Activated CD8-positive, alpha-beta T cell treated with anti-CD3 and anti-CD28 coated beads, Interleukin-2, amount 10 ng/mL, durations not matched to agents 7 days and 5 days (primary cell): ENCODE data around the gene ZFP91. TPM values are rescaled to one million over a fixed set of nuclear protein-coding genes. Genes with fewer than 3 reads are reported as not detected.

Experiments used
- ATAC-seq: fragments of 150-1000 bp; cut with Tn5 transposase; one replicate; pipeline ENCODE4 v1.10.0; 2021; ENCODE audit warnings: moderate library complexity
- CTCF ChIA-PET: fragments of 350-600 bp; sonication (Branson Sonifier 250); formaldehyde crosslinking; loops from one replicate; lab custom pipeline; 2021; ENCODE audit warnings: antibody characterized with exemption; lab: Charles Lee
- POLR2A ChIA-PET: fragments of 350-600 bp; sonication (Branson Sonifier 250); formaldehyde crosslinking; loops from one replicate; lab custom pipeline; 2021; ENCODE audit warnings: antibody characterized with exemption; lab: Charles Lee
- DNase-seq: peaks from one replicate; pipeline ENCODE4 v3.0.0-alpha.2; 2020
- H3K27ac Mint-ChIP-seq: one replicate; pipeline ENCODE4 v1.8.0; 2021; ENCODE audit warnings: mild to moderate bottlenecking, mixed read lengths
- H3K27me3 Mint-ChIP-seq: one replicate; pipeline ENCODE4 v1.8.0; 2021; ENCODE audit warnings: low read depth, mixed read lengths
- H3K36me3 Mint-ChIP-seq: one replicate; pipeline ENCODE4 v1.8.0; 2021; ENCODE audit warnings: low read depth, mixed read lengths
- H3K4me1 Mint-ChIP-seq: one replicate; pipeline ENCODE4 v1.8.0; 2021; ENCODE audit warnings: low read depth, mixed read lengths
- H3K4me3 Mint-ChIP-seq: one replicate; pipeline ENCODE4 v1.8.0; 2021; ENCODE audit warnings: mild to moderate bottlenecking, mixed read lengths
- H3K9me3 Mint-ChIP-seq: one replicate; pipeline ENCODE4 v1.8.0; 2022; ENCODE audit warnings: mixed read lengths; ENCODE audit not compliant: insufficient read depth
- total RNA-seq, 2 experiments: library from RNA; stranded (reverse); gene quantifications; one replicate each; pipeline ENCODE4 v1.2.3, GENCODE V29; 2021

ZFP91 gene
- total RNA-seq, 2 experiments from 2014 or later = 59.9 to 60.1 TPM

DNA sequence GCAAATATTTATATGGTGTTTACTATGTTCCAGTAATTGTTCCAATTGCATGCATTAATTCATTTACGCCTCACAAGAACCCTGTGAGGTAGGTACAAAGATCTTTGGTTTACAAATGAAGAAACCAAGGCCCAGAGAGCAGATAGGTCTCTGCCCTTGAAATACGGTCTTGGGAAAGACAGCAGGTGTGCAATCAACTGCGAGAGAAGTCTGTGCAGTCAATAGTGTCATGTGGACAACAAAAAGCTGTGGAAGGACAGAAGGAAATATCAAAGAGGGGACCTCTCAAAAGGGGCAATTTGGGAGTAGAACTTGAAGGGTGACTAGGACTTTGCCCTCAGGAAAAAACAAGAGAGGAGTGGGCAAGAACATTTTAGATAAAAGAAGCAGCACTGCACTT is 52.5 kb downstream of the ZFP91 start:
- Mint-ChIP-seq H3K27me3 (no peaks in the 10 kb centered on the region), H3K9me3 (no peaks in the 10 kb centered on the region), H3K36me3 (peaks cover 9% of the 10 kb centered on the region), H3K27ac (no peak overlapping the region), H3K4me3 (no peak overlapping the region), H3K4me1 (no peaks in the 10 kb centered on the region)
- CTCF ChIA-PET = interaction anchor here (1.3 to 1.5 kb wide), 2 partner anchors 9 to 55 kb away, joined by 5 to 8 read pairs; partner anchors contain the start of genes CNTF and LPXN
- DNase-seq (no peak), ATAC-seq (no peak)
- POLR2A ChIA-PET = no interaction called here

GRCh38 chr11:58632510-58632909 is 53.6 kb downstream of the ZFP91 start:
- peaks cover 3% of the 10 kb centered on the region for H3K36me3 Mint-ChIP-seq
- H3K27me3 Mint-ChIP-seq = no peaks in the 10 kb centered on the region
- no peaks in the 10 kb centered on the region for H3K9me3 Mint-ChIP-seq
- ATAC-seq (no peak), DNase-seq (no peak)
- CTCF ChIA-PET = interaction anchor here (0.5 to 1.5 kb wide), 5 partner anchors 10 to 896 kb away, joined by 3 to 8 read pairs (median 4); partner anchors contain the start of genes CNTF and LPXN
- no peaks in the 10 kb centered on the region for H3K4me1 Mint-ChIP-seq
- no peak overlapping the region for H3K27ac Mint-ChIP-seq
- no peak overlapping the region for H3K4me3 Mint-ChIP-seq
- POLR2A ChIA-PET = no interaction called here

GRCh38 chr11:58636587-58636986 is 57.7 kb downstream of the ZFP91 start:
- Mint-ChIP-seq H3K27ac (no peak overlapping the region), H3K27me3 (no peaks in the 10 kb centered on the region), H3K4me3 (no peak overlapping the region), H3K4me1 (peaks cover 13% of the 10 kb centered on the region), H3K9me3 (no peaks in the 10 kb centered on the region), H3K36me3 (no peaks in the 10 kb centered on the region)
- no peak for ATAC-seq
- no peak for DNase-seq
- ChIA-PET POLR2A (interaction anchor here (0.7 kb wide), 1 partner anchor 13 kb away, joined by 3 read pairs; no protein-coding TSS in a partner anchor), CTCF (interaction anchor here (0.9 to 1.9 kb wide), 4 partner anchors 11 to 112 kb away, joined by 3 to 7 read pairs (median 4); no protein-coding TSS in a partner anchor)

DNA sequence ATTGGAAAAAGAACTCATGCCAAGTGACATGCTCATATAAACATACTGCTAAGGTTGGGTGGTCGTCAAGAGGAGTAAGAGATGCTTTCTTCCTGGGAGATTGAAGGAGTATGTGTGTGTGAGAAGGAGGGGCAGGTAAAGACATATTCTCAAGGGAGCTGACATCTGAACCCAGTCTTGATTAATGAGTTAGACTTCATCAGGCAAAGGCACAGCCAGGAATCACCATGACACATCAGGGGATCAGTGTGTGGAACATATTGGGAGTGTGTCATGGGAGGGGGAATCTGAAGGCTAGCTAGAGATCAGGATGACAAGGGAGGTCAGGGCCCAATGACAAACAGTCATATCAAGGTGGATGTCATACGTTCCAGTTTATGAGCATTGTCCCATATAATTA is 58.5 kb downstream of the ZFP91 start:
- DNase-seq (no peak), ATAC-seq (no peak)
- Mint-ChIP-seq H3K4me1 (peaks cover 13% of the 10 kb centered on the region), H3K27ac (no peak overlapping the region), H3K27me3 (no peaks in the 10 kb centered on the region), H3K4me3 (no peak overlapping the region), H3K36me3 (no peaks in the 10 kb centered on the region), H3K9me3 (no peaks in the 10 kb centered on the region)
- ChIA-PET POLR2A (interaction anchor here (0.7 kb wide), 1 partner anchor 12 kb away, joined by 3 read pairs; no protein-coding TSS in a partner anchor), CTCF (interaction anchor here (0.9 to 4.0 kb wide), 8 partner anchors 8 to 421 kb away, joined by 3 to 36 read pairs (median 4); no protein-coding TSS in a partner anchor)

- Mint-ChIP-seq H3K4me3 (no peak overlapping the region), H3K36me3 (no peaks in the 10 kb centered on the region), H3K27ac (no peak overlapping the region), H3K4me1 (peaks cover 13% of the 10 kb centered on the region), H3K9me3 (no peaks in the 10 kb centered on the region), H3K27me3 (no peaks in the 10 kb centered on the region)
- POLR2A ChIA-PET = no interaction called here
- ATAC-seq = no peak
- CTCF ChIA-PET = interaction anchor here (0.9 to 4.0 kb wide), 3 partner anchors 10 to 71 kb away, joined by 3 to 36 read pairs (median 4); no protein-coding TSS in a partner anchor
- no peak for DNase-seq
Observed at GRCh38 chr11:58639103-58639502, 60.2 kb downstream of the ZFP91 start.

- H3K9me3 Mint-ChIP-seq = no peaks in the 10 kb centered on the region
- no peak overlapping the region for H3K27ac Mint-ChIP-seq
- CTCF ChIA-PET = interaction anchor here (0.8 to 4.0 kb wide), 4 partner anchors 10 to 116 kb away, joined by 3 to 36 read pairs (median 4); no protein-coding TSS in a partner anchor
- no peaks in the 10 kb centered on the region for H3K27me3 Mint-ChIP-seq
- DNase-seq (no peak), ATAC-seq (no peak)
- POLR2A ChIA-PET = interaction anchor here (1.4 kb wide), 1 partner anchor 62 kb away, joined by 5 read pairs; no protein-coding TSS in a partner anchor
- H3K4me3 Mint-ChIP-seq = no peak overlapping the region
- no peaks in the 10 kb centered on the region for H3K36me3 Mint-ChIP-seq
- peaks cover 13% of the 10 kb centered on the region for H3K4me1 Mint-ChIP-seq
Observed at GRCh38 chr11:58639669-58640068, 60.8 kb downstream of the ZFP91 start.

GRCh38 chr11:58640386-58641023 is 61.6 kb downstream of the ZFP91 start:
- POLR2A ChIA-PET = interaction anchor here (1.4 kb wide), 1 partner anchor 63 kb away, joined by 5 read pairs; no protein-coding TSS in a partner anchor
- Mint-ChIP-seq H3K36me3 (no peaks in the 10 kb centered on the region), H3K27ac (peak overlapping the region; percentile 33), H3K4me3 (no peak overlapping the region), H3K4me1 (peaks cover 13% of the 10 kb centered on the region), H3K9me3 (no peaks in the 10 kb centered on the region), H3K27me3 (no peaks in the 10 kb centered on the region)
- CTCF ChIA-PET = interaction anchor here (0.7 to 4.0 kb wide), 6 partner anchors 11 to 117 kb away, joined by 3 to 36 read pairs (median 4); no protein-coding TSS in a partner anchor
- ATAC-seq (peak; percentile 67), DNase-seq (no peak)

DNA sequence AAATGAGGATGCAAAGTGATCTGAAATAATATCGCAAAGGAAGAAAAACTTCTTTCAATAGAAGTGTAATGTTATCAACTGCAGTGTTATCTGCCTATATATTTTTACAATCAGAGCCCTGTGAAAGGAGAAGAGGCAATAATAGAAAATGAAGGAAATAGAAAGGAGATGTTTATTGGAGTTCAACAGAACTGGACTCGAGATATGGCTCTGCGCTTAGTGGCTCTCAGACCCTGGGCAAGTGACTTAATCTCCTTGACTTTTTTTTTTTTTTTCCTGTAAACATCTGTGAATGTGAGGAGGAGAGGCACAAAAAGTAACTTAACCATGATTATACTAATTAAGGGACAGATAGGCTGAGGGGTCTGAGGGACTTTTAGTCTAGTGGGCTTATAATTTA is 62.5 kb downstream of the ZFP91 start:
- ChIA-PET POLR2A (no interaction called here), CTCF (interaction anchor here (1.2 to 4.0 kb wide), 5 partner anchors 11 to 73 kb away, joined by 4 to 36 read pairs (median 5); no protein-coding TSS in a partner anchor)
- no peak for ATAC-seq

GRCh38 chr11:58641803-58642581 is 63.1 kb downstream of the ZFP91 start:
- ChIA-PET POLR2A (no interaction called here), CTCF (interaction anchor here (1.9 to 2.5 kb wide), 2 partner anchors 13 to 74 kb away, joined by 4 to 6 read pairs; no protein-coding TSS in a partner anchor)
- Mint-ChIP-seq H3K27ac (no peak overlapping the region), H3K4me3 (no peak overlapping the region), H3K9me3 (no peaks in the 10 kb centered on the region), H3K4me1 (peaks cover 16% of the 10 kb centered on the region), H3K36me3 (peaks cover 3% of the 10 kb centered on the region), H3K27me3 (no peaks in the 10 kb centered on the region)
- no peak for ATAC-seq
- no peak for DNase-seq

More for the DNA sequence above, 62.5 kb downstream of the ZFP91 start:
- Mint-ChIP-seq H3K4me1 (peaks cover 13% of the 10 kb centered on the region), H3K4me3 (no peak overlapping the region), H3K27me3 (no peaks in the 10 kb centered on the region), H3K27ac (no peak overlapping the region), H3K36me3 (peaks cover 2% of the 10 kb centered on the region), H3K9me3 (no peaks in the 10 kb centered on the region)
- no peak for DNase-seq

DNA sequence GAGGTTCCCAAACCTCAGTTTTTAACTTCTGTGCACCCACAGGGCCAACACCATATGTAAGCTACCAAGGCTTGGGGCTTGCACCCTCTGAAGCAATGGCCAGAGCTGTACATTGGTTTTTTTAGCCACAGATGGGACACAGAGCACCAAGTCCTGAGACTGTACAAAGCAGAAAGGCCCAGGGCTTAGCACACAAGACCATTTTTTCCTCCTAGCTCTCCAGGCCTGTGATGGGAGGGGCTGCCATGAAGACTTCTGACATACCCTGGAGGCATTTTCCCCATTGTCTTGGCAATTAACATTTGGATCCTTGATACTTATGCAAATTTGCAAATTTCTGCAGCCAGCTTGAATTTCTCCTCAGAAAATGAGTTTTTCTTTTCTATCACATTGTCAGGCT is 67.0 kb downstream of the ZFP91 start:
- Mint-ChIP-seq H3K9me3 (peaks cover 6% of the 10 kb centered on the region), H3K27me3 (no peaks in the 10 kb centered on the region), H3K27ac (no peak overlapping the region), H3K4me1 (peaks cover 6% of the 10 kb centered on the region), H3K36me3 (peaks cover 3% of the 10 kb centered on the region), H3K4me3 (no peak overlapping the region)
- ChIA-PET CTCF (interaction anchor here (0.9 to 1.9 kb wide), 3 partner anchors 9 to 78 kb away, joined by 4 to 6 read pairs (median 5); no protein-coding TSS in a partner anchor), POLR2A (no interaction called here)
- DNase-seq = no peak
- no peak for ATAC-seq

DNA sequence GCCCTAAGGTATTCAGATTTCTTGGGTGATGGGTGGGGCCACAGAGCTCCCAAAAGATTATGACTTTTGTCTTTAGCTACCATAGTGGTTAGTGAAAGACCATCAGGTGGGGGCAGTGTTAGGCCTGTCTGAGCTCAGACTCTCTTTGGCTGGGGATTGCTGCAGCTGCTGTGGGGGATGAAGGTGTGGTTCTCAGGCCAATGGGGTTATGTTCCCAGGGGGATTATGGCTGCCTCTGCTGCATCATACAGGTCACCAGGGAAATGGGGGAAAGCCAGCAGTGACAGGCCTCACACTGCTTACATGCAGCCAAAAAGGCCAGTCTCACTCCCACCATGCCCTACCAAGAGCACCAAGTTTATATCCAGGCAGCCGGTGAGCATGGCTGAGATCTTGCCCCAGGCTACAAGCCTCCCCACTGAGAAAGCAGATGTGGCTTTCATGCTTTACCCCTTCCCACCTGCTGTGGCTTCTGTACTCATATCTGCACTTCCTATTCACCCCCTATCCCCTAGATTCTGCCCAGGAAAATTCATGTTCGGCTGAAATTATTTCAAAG is 68.4 kb downstream of the ZFP91 start:
- ChIA-PET CTCF (interaction anchor here (0.7 to 1.9 kb wide), 7 partner anchors 10 to 511 kb away, joined by 3 to 6 read pairs (median 4); no protein-coding TSS in a partner anchor), POLR2A (interaction anchor here (0.5 kb wide), 1 partner anchor 26 kb away, joined by 3 read pairs; no protein-coding TSS in a partner anchor)
- DNase-seq = no peak
- Mint-ChIP-seq H3K9me3 (peaks cover 6% of the 10 kb centered on the region), H3K27me3 (no peaks in the 10 kb centered on the region), H3K36me3 (peaks cover 3% of the 10 kb centered on the region), H3K27ac (no peak overlapping the region), H3K4me3 (no peak overlapping the region), H3K4me1 (peaks cover 5% of the 10 kb centered on the region)
- no peak for ATAC-seq
